ENCODE measurements around the gene KLHL17.

DNA sequence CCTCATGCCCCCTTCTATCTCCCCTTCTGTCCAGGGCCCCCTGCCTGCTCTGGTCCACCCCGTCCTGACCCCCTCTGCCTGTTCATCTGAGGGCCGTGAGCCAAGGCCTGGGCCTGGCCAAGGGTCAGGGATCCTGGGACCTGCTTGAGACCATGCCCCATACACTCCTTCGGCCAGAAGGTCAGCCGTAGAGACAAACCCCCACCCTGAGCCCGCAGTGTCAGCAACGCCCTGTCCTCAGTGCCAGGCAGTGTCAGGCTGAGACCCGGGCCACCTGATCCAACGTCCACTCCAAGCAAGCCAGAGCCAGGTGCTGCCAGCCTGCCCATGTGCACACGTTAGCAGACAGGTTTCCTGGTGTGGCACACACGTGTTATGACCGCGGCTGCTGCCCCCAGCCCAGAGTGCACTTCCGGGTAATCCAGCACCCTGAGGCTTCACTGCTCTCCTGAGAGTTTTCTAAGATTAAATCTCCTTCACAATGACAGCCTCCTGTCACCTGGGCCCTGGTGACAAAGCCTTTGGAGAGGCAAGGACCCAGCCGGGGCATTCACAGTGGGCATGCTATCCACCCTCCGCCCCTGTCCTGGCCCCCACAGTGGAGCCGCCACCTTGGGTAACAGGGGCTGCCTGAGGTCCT, 46.8 kb upstream of the KLHL17 start:
- TF ChIP-seq CTCF (IDR thresholded peaks at IDR 0.05) (no peak), POLR2A (IDR thresholded peaks at IDR 0.05) (no peak), POLR2AphosphoS5 (IDR thresholded peaks at IDR 0.05) (no peak)

Measured in prostate gland (tissue), 2 donors.